MM.1S (cell line): ENCODE data around the gene ETV5.

ENCODE experiments used
- EZH2 ChIP-seq: fragments of 300-600 bp; sonication (generic); optimal IDR thresholded peaks from 2 replicates; pipeline ENCODE3; 2017; ENCODE audit warnings: low read depth, mild to moderate bottlenecking, antibody characterized with exemption, low read length, mixed read lengths
- EZH2phosphoT487 ChIP-seq: fragments of 300-600 bp; sonication (generic); IDR thresholded peaks from 2 replicates; pipeline ENCODE4 v1.6.1; 2018; ENCODE audit warnings: antibody characterized with exemption, low read length
- TF ChIP-seq, protein P1 (sequence below): fragments of 300-600 bp; sonication (generic); IDR thresholded peaks from 2 replicates; pipeline ENCODE4 v1.5.1; 2016; ENCODE audit warnings: antibody characterized with exemption, low read length, mixed read lengths

DNA sequence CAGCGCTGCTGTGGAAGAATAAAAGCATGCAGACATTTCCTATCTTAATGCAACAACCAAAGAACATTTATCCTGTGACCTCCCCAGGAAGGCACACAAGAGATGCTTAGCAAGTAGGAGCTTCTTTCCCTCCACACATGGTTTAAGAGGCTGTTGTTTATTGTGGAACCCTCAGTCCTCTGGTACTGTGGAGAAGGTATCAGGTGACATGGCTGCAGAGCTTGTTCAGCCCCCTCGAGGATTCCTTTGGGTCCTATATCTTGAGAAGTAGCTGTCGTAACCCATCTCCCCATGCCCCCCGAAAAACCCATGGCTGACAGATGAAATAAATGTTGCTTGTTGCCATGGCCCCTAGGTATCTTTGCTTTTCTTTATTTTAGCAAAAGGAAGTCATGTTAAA lies 20.3 kb upstream of the ETV5 start:
- TF ChIP-seq, protein P1, sequence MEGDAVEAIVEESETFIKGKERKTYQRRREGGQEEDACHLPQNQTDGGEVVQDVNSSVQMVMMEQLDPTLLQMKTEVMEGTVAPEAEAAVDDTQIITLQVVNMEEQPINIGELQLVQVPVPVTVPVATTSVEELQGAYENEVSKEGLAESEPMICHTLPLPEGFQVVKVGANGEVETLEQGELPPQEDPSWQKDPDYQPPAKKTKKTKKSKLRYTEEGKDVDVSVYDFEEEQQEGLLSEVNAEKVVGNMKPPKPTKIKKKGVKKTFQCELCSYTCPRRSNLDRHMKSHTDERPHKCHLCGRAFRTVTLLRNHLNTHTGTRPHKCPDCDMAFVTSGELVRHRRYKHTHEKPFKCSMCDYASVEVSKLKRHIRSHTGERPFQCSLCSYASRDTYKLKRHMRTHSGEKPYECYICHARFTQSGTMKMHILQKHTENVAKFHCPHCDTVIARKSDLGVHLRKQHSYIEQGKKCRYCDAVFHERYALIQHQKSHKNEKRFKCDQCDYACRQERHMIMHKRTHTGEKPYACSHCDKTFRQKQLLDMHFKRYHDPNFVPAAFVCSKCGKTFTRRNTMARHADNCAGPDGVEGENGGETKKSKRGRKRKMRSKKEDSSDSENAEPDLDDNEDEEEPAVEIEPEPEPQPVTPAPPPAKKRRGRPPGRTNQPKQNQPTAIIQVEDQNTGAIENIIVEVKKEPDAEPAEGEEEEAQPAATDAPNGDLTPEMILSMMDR, result no peak
- TF ChIP-seq EZH2 (no peak), EZH2phosphoT487 (no peak)
